HUES6 (cell line): ENCODE results near the gene IFNGR1.

Experiments used
- H3K27ac ChIP-seq: 2 replicates; pipeline ENCODE4 v1.7.0; 2013; ENCODE audit warnings: low read depth, mild to moderate bottlenecking, low read length, inconsistent platforms
- H3K27me3 ChIP-seq: 2 replicates; pipeline ENCODE4 v1.6.1; 2013; ENCODE audit warnings: low read length; ENCODE audit not compliant: control insufficient read depth, insufficient read depth
- H3K36me3 ChIP-seq: 2 replicates; pipeline ENCODE4 v1.6.1; 2013; ENCODE audit warnings: low read length; ENCODE audit not compliant: control insufficient read depth, insufficient read depth
- H3K4me1 ChIP-seq: 2 replicates; pipeline ENCODE4 v1.6.1; 2013; ENCODE audit warnings: low read length; ENCODE audit not compliant: control insufficient read depth, insufficient read depth
- H3K4me3 ChIP-seq: 2 replicates; pipeline ENCODE4 v1.5.1; 2013; ENCODE audit warnings: low read depth, low read length
- H3K9ac ChIP-seq: one replicate; pipeline ENCODE4 v1.6.1; 2013; ENCODE audit warnings: mild to moderate bottlenecking, low read length
- H3K9me3 ChIP-seq: 2 replicates; pipeline ENCODE4 v1.6.1; 2013; ENCODE audit warnings: low read depth, low read length; ENCODE audit not compliant: control insufficient read depth, insufficient read depth

IFNGR1 gene

GRCh38 chr6:137148306-137149034 lies 70.7 kb downstream of the IFNGR1 start:
- no peak overlapping the region for H3K27ac ChIP-seq
- no peak overlapping the region for H3K9ac ChIP-seq
- H3K4me3 ChIP-seq: no peak overlapping the region
- no peaks in the 10 kb centered on the region; the same call in 1 of the 2 replicates for H3K9me3 ChIP-seq
- H3K36me3 ChIP-seq: no peaks in the 10 kb centered on the region
- no peaks in the 10 kb centered on the region for H3K27me3 ChIP-seq
- H3K4me1 ChIP-seq: no peaks in the 10 kb centered on the region
